GM12892 (cell line): ENCODE data around the gene THUMPD3.
A peak's percentile ranks its signal among the peaks of the same experiment; 100 is the strongest.

Experiments used
- DNase-seq: peaks from one replicate; pipeline ENCODE4 v3.0.0; 2011; ENCODE audit not compliant: insufficient read length
- FAIRE-seq: peaks from 2 replicates; lab custom pipeline; 2011; peaks lifted over from hg19 to GRCh38; lab: Jason Lieb, UNC
- POLR2A ChIP-seq: IDR thresholded peaks from 2 replicates; pipeline ENCODE4 v1.6.1; 2011; ENCODE audit warnings: low read depth, low read length, control low read depth
- POLR2AphosphoS5 ChIP-seq: IDR thresholded peaks from 2 replicates; pipeline ENCODE4 v1.6.1; 2011; ENCODE audit warnings: low read depth, low read length, control low read depth
- TAF1 ChIP-seq: IDR thresholded peaks from 2 replicates; pipeline ENCODE4 v1.6.1; 2011; ENCODE audit warnings: low read depth, mild to moderate bottlenecking, control low read depth, low read length, borderline replicate concordance

Gene THUMPD3

GRCh38 chr3:9400616-9401015 is 37.8 kb downstream of the THUMPD3 start:
- no peak for TF ChIP-seq POLR2AphosphoS5
- no peak for TF ChIP-seq POLR2A
- no peak for TF ChIP-seq TAF1
- DNase-seq (no peak), FAIRE-seq (no peak)

DNA sequence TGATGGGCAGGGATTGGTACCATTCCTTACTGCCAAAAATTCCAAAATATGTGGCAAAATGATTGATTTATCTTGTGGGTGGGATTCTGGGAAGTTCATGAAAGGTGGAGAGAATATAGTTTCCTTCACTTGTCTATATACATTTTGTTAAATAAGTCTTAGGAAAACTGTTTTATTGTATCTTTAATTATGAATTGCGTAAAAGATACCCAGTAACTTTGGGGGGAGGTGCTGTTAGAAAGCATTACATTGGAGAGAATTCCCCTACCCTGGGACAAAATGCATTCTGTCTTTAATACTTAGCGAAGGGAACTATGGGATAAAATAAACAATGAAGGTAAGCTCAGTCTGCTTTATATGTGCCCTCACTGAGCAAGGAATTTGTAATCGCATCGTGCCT is 39.1 kb downstream of the THUMPD3 start:
- no peak for FAIRE-seq
- DNase-seq: no peak
- TF ChIP-seq POLR2AphosphoS5 (no peak), TAF1 (no peak), POLR2A (no peak)

- TF ChIP-seq TAF1 (no peak), POLR2AphosphoS5 (no peak), POLR2A (no peak)
- DNase-seq (no peak), FAIRE-seq (peak; percentile 44)
Observed at GRCh38 chr3:9402410-9403228, 39.8 kb downstream of the THUMPD3 start.

- TF ChIP-seq POLR2A: no peak
- TF ChIP-seq TAF1: no peak
- TF ChIP-seq POLR2AphosphoS5: no peak
- DNase-seq: no peak
- FAIRE-seq: no peak
Observed at GRCh38 chr3:9403463-9403862, 40.6 kb downstream of the THUMPD3 start.

- FAIRE-seq (peak; percentile 62), DNase-seq (no peak)
- TF ChIP-seq POLR2A (no peak), TAF1 (no peak), POLR2AphosphoS5 (no peak)
Observed at GRCh38 chr3:9404680-9405079, 41.8 kb downstream of the THUMPD3 start.

DNA sequence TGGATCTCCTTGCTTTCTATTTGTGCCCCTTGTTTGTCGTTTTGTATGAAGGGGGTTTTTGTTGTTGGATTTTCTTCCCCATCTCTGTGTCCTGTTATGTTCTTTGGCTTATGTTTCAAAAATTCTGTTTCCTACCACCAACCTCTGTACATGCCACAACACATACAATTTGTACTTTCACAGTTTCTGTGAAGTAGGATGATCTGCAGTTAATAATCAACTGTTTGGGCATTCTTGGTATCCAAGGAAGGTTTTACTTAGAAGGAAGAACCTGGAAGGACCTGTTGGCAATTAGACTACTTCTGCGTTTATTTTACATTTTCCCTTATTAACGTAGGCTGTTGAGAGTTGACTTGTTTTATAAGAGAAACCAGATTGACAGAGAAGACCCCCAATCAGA is 42.9 kb downstream of the THUMPD3 start:
- FAIRE-seq: no peak
- TF ChIP-seq POLR2A: no peak
- no peak for TF ChIP-seq POLR2AphosphoS5
- TF ChIP-seq TAF1: no peak
- no peak for DNase-seq

DNA sequence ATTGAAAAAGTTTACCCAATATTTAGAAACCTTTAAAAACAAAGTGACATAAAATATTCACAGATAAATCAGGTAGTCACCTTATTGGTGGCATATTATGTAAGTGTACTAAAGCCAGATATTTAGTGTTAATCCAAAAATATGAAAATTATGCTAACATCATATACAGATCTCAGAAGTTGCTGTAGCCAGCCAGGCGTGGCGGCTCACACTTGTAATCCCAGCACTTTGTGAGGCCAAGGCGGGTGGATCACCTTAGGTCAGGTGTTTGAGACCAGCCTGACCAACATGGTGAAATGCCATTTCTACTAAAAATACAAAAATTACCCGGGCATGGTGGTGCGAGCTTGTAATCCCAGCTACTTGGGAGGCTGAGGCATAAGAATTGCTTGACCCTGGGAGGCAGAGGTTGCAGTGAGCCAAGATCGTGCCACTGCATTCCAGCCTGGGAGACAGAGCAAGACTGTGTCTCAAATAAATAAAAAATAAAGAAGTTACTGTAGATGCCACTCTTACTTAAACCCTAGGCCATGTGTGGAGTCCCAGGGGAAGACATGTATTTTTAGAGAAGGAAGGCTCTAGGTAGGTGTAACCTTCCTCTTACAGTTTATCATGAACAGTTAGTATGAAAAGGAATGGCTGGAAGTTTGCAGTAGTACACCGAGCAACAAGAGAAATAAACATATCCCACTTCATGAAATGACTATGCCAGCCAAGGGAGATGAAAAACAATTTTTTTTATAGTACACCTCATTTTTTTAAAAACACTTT is 44.2 kb downstream of the THUMPD3 start:
- no peak for TF ChIP-seq POLR2AphosphoS5
- no peak for TF ChIP-seq POLR2A
- FAIRE-seq (no peak), DNase-seq (no peak)

GRCh38 chr3:9408061-9408460 is 45.2 kb downstream of the THUMPD3 start:
- FAIRE-seq (no peak), DNase-seq (no peak)
- TF ChIP-seq POLR2AphosphoS5: no peak
- no peak for TF ChIP-seq POLR2A
- no peak for TF ChIP-seq TAF1

DNA sequence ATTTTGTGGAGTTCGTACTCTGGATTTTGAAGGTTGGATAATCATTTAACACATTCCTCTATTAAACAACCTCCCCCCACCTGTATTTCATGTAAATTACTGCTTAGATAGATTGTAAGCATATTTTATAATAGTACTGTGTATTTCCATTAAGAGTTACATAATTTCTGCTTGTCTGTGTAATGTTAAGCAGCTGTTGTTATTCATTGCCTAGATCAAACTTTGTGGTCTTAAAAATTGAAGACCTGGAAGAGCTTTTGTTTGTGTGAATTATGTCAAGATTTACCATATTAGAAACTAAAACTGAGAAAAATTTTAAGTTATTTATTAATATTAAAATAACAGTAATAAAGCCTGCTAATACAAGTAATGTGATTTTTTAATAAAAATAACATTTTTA is 45.7 kb downstream of the THUMPD3 start:
- DNase-seq: no peak
- FAIRE-seq: no peak
- TF ChIP-seq TAF1 (no peak), POLR2A (no peak), POLR2AphosphoS5 (no peak)

DNA sequence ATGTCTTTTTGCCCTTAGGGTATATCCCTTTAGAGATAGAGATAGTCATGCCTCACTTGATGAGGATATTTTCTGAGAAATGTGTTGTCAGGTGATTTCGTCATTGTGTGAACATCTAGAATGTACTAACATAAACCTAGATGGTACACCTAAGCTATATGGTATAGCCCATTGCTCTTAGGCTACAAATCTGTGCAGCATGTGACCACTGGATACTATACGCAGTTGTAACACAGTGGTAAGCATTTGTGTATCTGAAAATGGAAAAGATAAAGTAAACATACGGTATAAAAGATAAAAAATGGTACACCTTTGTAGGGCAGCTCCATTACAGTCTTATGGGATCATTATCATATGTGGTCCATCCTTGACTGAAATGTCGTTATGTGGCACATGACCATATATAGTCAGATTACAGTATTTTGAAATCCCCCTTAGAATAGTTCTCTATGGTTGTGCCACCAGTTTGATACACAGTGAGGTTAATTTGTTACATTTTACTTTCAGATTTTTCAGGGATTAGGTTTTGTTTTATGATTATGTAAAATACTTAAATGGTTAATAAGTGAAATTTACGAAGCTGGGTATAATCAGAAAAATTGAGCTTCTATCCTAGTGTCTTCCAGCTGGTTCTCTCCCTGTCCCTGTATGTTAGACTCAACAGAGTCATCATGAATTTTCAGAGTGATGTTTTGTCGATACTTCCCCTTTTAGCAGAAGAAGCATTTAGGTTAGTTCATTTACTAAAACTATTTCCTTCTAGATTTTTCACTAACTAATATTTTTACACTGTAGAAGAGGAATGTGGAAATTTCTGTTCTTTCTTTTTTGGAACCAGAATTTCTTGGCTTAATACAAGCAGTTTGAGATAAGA is 47.4 kb downstream of the THUMPD3 start:
- DNase-seq (no peak), FAIRE-seq (peak; percentile 67)
- TF ChIP-seq POLR2A: no peak
- no peak for TF ChIP-seq POLR2AphosphoS5
- TF ChIP-seq TAF1: no peak

DNA sequence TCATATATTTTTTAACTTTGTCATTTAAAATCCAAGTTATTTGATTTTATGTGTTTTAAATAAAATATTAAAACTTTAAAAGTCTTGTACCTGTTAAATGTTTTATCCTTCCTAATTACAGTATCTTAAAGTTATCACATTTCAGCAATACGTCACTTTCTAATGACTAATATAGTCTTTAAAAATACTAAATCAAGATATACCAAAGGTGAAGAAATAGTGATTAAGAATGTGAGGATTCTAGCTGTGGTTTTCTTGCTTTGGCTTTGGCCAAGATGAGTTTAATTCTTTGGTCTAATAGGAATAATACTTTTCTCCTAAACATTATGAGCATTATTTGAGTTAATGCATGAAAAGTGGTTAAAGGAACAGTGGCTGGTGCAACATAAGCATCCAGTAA is 48.4 kb downstream of the THUMPD3 start:
- DNase-seq (no peak), FAIRE-seq (no peak)
- TF ChIP-seq TAF1 (no peak), POLR2A (no peak), POLR2AphosphoS5 (no peak)

DNA sequence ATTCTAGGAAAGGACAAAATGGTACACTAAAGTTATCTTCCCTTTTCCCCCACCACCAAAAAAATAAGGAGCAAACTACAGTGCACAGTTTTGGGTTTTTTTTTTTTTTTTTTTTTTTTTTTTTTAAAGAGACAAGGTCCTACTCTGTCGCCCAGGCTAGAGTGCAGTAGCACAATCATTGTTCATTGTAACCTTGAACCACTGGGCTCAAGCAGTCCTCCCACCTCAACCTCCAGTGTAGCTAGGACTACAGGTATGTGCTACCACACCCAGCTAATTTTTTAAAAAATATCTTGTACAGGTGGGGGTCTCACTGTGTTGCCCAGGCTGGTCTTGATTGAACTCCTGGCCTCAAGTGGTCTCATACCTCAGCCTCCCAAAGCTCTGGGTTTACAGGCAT is 49.4 kb downstream of the THUMPD3 start:
- FAIRE-seq (no peak), DNase-seq (no peak)
- TF ChIP-seq POLR2A (no peak), TAF1 (no peak), POLR2AphosphoS5 (no peak)
